MCF 10A (cell line): Measurements from ENCODE around the gene FXYD5. TPM values are rescaled to one million over a fixed set of nuclear protein-coding genes. Genes with fewer than 3 reads are reported as not detected.

Source experiments
- BruUV-seq: library from RNA; stranded (reverse); fragments of 400-500 nt; replicated peaks from 2 replicates; lab custom pipeline; 2021; lab: Mats Ljungman, UMichigan
- CTCF ChIA-PET: fragments of 300-600 bp; sonication (Branson Sonifier 250); formaldehyde crosslinking; extraction: SDS; loops from one replicate; lab custom pipeline; 2021; ENCODE audit warnings: antibody characterized with exemption, inconsistent platforms; lab: Yijun Ruan, JAX
- POLR2A ChIA-PET: fragments of 300-600, 350-650 bp; sonication (Branson Sonifier 250); formaldehyde crosslinking; extraction: SDS; loops from one replicate; lab custom pipeline; 2020; ENCODE audit warnings: antibody characterized with exemption, inconsistent platforms; lab: Yijun Ruan, JAX
- DNase-seq: peaks from one replicate; pipeline ENCODE4 v3.0.0-alpha.2; 2018; ENCODE audit not compliant: unreplicated experiment
- H3K27ac Mint-ChIP-seq: one replicate; pipeline ENCODE4 v1.8.0; 2022; ENCODE audit warnings: mild to moderate bottlenecking, low read depth, mixed read lengths; ENCODE audit not compliant: unreplicated experiment
- H3K27me3 Mint-ChIP-seq: one replicate; pipeline ENCODE4 v1.8.0; 2022; ENCODE audit warnings: mixed read lengths; ENCODE audit not compliant: insufficient read depth, unreplicated experiment
- H3K36me3 Mint-ChIP-seq: one replicate; pipeline ENCODE4 v1.8.0; 2022; ENCODE audit warnings: mild to moderate bottlenecking, moderate library complexity, mixed read lengths; ENCODE audit not compliant: insufficient read depth, unreplicated experiment
- H3K4me1 Mint-ChIP-seq: one replicate; pipeline ENCODE4 v1.8.0; 2022; ENCODE audit warnings: mixed read lengths; ENCODE audit not compliant: insufficient read depth, unreplicated experiment
- H3K4me3 Mint-ChIP-seq: one replicate; pipeline ENCODE4 v1.8.0; 2022; ENCODE audit warnings: mild to moderate bottlenecking, moderate library complexity, mixed read lengths; ENCODE audit not compliant: unreplicated experiment
- H3K9me3 Mint-ChIP-seq: one replicate; pipeline ENCODE4 v1.8.0; 2022; ENCODE audit warnings: mixed read lengths; ENCODE audit not compliant: unreplicated experiment
- CTCF ChIP-seq: fragments of 200-600 bp; IDR thresholded peaks from one replicate; pipeline ENCODE4 v1.8.0; 2022; ENCODE audit warnings: antibody characterized with exemption, mild to moderate bottlenecking; ENCODE audit not compliant: unreplicated experiment
- intact Hi-C: fragments of 100-400 bp; cut with micrococcal nuclease; formaldehyde crosslinking; loops from 2 replicates; pipeline ENCODE4 v1.14.1; 2022
- total RNA-seq: library from RNA; stranded (reverse); gene quantifications from 2 replicates; pipeline ENCODE4 v1.2.3, GENCODE V29; 2022

FXYD5 gene
- total RNA-seq, 1 experiment from 2014 or later: 150 TPM

- intact Hi-C loops: no loop called here
- no peak overlapping the region for H3K27ac Mint-ChIP-seq
- peak; percentile 74 for DNase-seq
- ChIA-PET CTCF (no interaction called here), POLR2A (no interaction called here)
- peaks cover 14% of the 10 kb centered on the region for H3K9me3 Mint-ChIP-seq
- no TSS peak for BruUV-seq
- H3K4me1 Mint-ChIP-seq: peaks cover 24% of the 10 kb centered on the region
- H3K36me3 Mint-ChIP-seq: peaks cover 37% of the 10 kb centered on the region
- no peak for TF ChIP-seq CTCF
- H3K4me3 Mint-ChIP-seq: no peak overlapping the region
- no peaks in the 10 kb centered on the region for H3K27me3 Mint-ChIP-seq
Measured at GRCh38 chr19:35166100-35167063, 11.8 kb downstream of the FXYD5 start.

- no peak for TF ChIP-seq CTCF
Measured at GRCh38 chr19:35167251-35168119, 12.9 kb downstream of the FXYD5 start.

GRCh38 chr19:35168196-35168595 lies 13.7 kb downstream of the FXYD5 start:
- H3K27me3 Mint-ChIP-seq: no peaks in the 10 kb centered on the region
- peak overlapping the region; percentile 40 for H3K27ac Mint-ChIP-seq
- H3K4me1 Mint-ChIP-seq: peaks cover 24% of the 10 kb centered on the region
- H3K4me3 Mint-ChIP-seq: no peak overlapping the region
- POLR2A ChIA-PET: interaction anchor here (0.7 to 1.1 kb wide), 5 partner anchors 10 to 946 kb away, joined by 3 to 5 read pairs (median 3); no protein-coding TSS in a partner anchor
- H3K36me3 Mint-ChIP-seq: peaks cover 23% of the 10 kb centered on the region
- peak; percentile 93 for DNase-seq
- intact Hi-C loops: no loop called here
- peaks cover 14% of the 10 kb centered on the region for H3K9me3 Mint-ChIP-seq
- TF ChIP-seq CTCF: no peak
- no TSS peak for BruUV-seq
- CTCF ChIA-PET: interaction anchor here (0.6 to 1.1 kb wide), 5 partner anchors 9 to 151 kb away, joined by 3 to 4 read pairs (median 3); partner anchors contain the start of gene FXYD3

More at GRCh38 chr19:35167251-35168119, 12.9 kb downstream of the FXYD5 start:
- no peak for DNase-seq
- no peak overlapping the region for H3K27ac Mint-ChIP-seq
- H3K9me3 Mint-ChIP-seq: peaks cover 14% of the 10 kb centered on the region
- peaks cover 24% of the 10 kb centered on the region for H3K4me1 Mint-ChIP-seq
- H3K27me3 Mint-ChIP-seq: no peaks in the 10 kb centered on the region
- intact Hi-C loops: no loop called here
- H3K36me3 Mint-ChIP-seq: peaks cover 27% of the 10 kb centered on the region
- no TSS peak for BruUV-seq
- ChIA-PET CTCF (interaction anchor here (0.6 to 1.1 kb wide), 7 partner anchors 10 to 1983 kb away, joined by 3 to 4 read pairs (median 3); partner anchors contain the start of gene FXYD3), POLR2A (interaction anchor here (0.6 to 1.1 kb wide), 6 partner anchors 9 to 1959 kb away, joined by 3 to 5 read pairs (median 3); no protein-coding TSS in a partner anchor)
- H3K4me3 Mint-ChIP-seq: no peak overlapping the region
